AG08395 (cell line): ENCODE results near the gene ERN1.
A peak's percentile ranks its signal among the peaks of the same experiment; 100 is the strongest.

Experiments used
- DNase-seq: peaks from one replicate; pipeline ENCODE4 v3.0.0; 2012; ENCODE audit warnings: mixed read lengths, low spot score

The ERN1 gene

GRCh38 chr17:64157669-64158180 is 27.8 kb upstream of the ERN1 start:
- no peak for DNase-seq

DNA sequence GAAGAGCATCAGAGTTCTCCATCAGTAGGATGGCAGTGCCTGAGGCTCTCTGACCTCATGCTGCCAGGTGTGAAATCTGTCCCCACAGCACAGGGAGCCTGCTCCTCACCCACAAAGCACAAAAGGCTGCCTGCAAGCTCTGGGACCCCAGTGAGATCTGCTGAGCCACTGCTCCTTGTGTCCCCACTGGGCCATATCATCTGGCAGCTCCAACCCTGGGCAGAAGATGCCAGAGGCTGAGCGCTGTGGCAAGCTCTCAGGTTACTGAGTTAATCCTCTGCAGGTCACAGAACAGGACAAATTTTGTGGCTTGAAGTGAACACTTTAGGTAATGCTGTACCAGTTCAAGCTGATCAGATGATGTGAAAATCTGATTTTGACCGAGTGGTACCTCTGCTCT is 26.7 kb upstream of the ERN1 start:
- DNase-seq: no peak

- DNase-seq: no peak
These were observed 26.0 kb upstream of the ERN1 start for GRCh38 chr17:64155751-64156544.

DNA sequence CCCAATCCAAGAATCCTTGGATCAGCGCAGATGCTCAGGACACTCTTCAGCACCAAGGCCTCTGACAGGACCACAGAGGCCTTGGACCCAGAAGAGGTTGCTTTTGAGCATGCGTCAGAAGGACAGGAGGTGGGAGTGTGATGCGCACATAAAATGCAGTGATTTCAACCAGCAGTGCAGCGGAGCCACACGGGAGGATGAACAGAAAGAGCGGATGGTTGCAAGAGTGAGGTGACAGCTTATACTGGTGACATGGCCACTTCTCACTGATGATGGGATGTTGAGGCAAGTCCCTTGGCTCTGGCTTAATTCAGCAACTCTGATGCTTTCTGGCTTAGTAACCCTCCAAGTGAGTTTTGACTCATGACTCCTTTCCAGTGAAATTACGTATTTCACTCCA is 25.2 kb upstream of the ERN1 start:
- DNase-seq: no peak

DNA sequence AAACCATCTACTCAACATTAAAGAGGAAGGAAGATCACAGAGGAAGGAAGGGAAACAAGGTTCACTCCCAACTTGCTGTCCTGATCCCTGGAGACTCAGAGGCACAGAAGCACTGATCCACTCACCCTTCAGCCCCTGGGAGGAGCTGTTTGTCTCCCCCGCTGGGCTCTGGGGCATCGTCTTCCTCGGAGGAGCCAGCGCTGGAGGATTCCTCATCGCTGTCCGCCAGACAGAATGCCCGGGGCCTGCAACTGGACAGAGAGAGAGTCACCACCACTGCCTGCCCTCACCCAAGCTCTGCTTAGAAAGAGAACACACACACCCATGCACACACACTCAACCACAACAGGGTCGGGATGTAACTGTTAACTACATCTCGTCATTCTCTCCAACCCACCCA is 24.8 kb upstream of the ERN1 start:
- no peak for DNase-seq

DNA sequence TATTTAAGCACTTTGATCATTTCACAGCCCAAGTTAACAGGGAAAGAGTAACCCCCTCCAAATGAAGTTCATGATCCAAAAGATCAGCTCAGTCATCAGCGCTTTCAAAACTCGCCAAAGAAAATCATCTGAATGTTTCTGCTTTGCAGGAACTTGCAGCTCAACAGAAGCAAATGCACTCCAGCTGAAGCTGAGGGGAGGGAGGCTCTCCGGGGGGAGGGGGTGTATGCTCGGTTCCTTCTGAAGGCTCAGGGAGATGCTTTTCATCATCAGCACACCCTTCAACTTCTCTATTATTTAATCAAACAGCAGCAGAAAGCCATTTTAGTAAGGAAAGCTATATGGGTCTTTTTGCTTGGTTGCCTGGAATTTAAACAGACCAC is 24.4 kb upstream of the ERN1 start:
- DNase-seq: no peak

DNA sequence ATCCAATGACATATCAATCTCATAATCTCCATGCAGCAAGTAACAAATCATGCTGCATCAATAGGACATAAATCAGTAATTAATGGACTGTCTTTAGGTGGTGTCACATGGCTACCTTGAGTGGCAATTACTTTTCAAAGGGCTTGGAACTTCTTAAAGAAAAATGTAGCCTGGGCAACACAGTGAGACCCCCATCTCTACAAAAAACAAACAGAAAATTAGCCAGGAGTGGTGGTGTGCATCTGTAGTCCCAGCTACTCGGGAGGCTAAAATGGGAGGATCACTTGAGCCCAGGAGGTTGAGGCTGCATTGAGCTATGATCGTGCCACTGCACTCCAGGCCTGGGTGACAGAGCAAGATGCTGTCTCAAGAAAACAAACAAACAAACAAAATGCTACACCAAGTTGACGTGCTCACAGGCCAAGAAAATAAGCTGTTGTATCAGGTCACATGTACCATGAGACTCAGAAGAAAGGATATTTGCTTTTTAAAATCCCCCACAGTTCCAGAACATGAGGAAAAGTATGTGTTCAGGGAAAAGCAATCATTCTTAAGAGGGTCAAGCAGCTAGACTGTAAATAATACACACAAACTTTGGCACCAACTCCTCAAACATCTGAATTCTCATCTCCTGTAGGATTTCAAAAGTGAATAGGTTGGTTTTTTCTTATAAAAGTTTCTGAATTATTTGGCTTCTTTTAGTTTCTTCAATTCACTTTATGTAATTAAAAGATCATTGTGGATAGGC is 23.8 kb upstream of the ERN1 start:
- DNase-seq: no peak

- DNase-seq: no peak
These were observed 22.6 kb upstream of the ERN1 start for GRCh38 chr17:64152428-64153125.

DNA sequence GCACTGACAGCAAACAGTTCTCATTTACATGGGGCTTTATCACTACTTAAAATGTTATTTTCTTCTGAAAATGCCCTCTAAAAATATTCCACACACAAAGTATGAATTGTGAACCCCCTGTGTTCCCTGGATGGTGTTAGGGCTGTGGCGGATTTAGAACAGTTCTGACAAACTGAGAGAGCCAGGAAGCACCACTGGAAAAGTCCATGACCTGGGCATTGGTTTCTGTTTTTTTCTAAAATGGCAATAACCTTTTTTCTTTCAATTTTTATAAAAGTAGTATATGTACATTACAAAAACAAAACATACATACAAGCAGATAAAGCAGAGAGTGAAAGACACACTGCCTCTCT is 21.0 kb upstream of the ERN1 start:
- no peak for DNase-seq

DNA sequence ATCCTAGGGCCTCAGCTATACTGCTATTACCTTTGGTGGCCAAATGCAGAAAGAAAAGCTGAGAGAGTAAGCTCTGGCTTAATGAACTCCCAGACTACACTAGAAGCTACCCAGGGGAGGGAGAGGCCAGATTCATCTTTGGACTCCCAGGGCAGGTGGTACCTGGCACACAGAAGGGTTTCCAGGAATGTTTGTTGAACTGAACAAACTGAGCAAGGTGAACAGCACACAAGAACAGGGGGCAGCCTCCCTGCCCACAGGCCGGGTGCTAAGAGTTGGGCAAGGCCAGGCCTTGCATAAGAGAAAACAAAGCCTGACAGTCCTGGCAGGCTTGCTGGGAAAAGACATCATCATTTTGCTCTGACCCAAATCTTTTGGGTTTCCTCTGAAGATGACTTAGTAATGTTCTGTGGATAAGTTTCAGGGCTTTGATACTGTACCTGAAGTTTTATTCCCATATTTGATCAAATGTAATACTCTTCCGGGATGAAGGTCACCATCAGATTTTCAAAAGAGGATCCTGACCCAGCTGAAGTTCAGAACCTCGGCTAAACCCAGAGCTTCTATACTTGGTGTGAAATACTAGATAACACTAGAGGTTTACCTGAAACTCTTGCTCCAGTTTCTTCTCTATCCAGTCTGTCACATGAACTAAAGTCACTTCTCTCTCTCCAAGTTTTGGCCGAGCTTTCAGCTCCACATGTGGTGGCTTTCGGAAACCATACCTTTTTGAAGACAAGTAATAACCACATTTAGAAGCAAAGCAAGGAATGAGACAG is 20.5 kb upstream of the ERN1 start:
- no peak for DNase-seq

DNA sequence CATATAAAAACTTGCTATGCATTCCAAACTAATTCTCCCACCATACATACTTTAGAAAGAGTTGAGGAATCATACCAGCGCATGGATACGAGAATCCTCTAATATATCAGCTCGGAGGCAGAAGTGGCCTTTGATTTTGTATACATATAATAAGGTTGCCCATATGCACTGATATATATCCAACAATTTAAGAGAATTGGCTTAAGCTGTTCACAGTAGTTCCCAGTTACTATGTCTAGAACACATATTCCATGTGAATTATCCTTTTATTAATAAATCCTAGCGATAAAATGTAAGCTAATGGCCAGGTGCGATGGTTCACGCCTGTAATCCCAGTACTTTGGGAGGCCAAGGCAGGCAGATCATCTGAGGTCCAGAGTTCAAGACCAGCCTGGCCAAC is 19.3 kb upstream of the ERN1 start:
- no peak for DNase-seq

- DNase-seq: peak; percentile 19
These were observed 18.8 kb upstream of the ERN1 start for GRCh38 chr17:64148699-64149098.

DNA sequence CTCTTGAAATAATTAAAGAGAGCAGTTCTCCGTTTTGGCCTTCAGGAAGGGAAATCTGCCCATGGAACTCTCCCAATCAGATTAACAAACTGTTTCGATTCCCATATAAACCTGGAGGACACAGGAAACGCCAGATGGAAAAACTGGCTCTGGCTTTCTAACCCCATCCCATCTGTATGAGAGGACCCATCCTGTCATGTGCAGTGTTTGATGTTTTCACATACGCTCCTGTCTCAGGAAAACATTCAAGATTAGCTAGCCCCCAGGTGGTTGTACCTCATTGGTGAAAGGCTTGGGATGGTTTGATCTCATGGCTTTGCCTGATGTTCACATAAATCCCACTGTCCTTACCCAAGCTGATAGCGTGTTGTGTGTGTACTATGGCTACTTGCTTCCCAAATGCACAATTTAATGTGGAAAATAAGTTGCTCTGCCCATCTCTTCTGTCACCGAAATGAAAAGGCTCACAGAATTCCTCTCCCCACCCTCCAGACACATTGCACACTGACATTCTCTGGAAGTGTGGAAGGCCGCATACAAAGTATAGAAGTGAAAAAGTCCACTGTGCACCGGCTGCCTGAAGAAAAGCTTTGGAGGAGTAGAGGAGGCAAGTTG is 18.2 kb upstream of the ERN1 start:
- no peak for DNase-seq

DNA sequence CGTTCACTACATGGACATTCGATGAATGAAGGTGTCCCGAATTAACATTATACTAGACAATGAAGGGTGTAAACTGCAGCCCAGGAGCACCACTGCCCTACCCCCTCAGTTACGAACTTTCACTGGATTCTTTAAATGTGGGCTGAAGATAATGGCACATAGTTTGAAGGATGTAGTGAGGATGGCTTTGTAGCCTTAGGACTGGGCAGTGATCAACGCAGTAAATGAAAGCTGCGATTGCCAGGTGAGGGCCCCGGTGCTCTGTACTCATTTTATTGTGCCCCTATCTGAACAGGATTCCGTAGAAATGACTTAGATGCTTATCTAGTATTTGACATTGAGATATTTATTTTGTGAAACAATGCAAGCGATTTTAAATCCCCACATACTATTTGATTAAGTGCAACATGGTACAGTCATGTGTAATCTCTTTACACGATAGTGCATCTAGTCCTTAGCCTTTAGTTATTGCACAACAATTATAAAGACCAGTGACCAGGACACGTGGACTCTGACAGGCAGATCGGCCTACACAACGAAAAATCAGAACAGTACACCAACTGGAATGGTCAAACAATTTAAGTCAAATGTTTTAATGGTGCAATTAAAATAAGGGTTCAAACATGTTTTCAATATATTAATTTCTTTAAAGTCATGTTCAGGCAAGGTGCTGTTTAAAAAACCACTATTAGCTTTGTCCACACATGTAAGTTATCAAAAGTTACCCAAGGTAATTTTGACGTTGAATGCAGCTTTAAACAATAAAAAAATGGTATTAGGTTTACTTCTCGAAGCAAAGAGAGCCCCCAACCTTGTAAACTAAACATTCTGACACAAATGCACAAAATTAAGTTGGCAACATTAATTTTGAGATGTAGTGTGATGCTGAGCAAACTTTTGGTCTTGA is 17.4 kb upstream of the ERN1 start:
- no peak for DNase-seq

DNA sequence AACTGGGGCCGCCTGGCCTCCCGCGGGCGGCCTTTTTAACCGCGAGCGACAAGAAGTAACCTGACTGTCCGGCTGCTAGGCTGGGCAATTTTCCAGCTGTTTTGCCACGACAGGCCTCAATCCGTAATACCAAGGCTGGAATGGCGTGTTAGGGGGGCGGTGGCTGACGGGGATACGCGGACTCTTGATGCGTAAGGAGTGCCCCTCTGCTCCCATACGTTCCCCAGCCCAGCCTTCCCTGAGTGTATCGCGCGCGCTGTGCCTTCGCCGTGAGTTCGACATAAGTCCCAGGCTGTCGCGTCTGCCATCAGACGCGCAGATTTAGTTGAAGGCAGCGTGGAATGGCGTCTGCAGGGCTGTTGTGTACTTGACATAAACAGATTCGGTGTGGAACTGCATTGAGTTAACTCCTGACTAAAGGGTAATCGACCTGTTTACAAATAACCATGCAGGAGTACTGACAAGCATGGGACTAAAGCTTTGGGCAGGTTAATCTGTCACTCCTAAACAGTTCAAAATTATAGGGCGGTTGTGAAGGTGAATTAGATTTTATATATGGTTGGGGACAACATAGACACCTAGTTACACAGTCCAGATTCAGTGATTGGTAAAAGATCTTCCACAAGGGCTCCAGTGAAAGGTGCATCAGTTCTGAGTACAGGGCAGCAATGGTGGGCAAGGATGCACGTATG is 16.6 kb upstream of the ERN1 start:
- peak; percentile 46 for DNase-seq

DNA sequence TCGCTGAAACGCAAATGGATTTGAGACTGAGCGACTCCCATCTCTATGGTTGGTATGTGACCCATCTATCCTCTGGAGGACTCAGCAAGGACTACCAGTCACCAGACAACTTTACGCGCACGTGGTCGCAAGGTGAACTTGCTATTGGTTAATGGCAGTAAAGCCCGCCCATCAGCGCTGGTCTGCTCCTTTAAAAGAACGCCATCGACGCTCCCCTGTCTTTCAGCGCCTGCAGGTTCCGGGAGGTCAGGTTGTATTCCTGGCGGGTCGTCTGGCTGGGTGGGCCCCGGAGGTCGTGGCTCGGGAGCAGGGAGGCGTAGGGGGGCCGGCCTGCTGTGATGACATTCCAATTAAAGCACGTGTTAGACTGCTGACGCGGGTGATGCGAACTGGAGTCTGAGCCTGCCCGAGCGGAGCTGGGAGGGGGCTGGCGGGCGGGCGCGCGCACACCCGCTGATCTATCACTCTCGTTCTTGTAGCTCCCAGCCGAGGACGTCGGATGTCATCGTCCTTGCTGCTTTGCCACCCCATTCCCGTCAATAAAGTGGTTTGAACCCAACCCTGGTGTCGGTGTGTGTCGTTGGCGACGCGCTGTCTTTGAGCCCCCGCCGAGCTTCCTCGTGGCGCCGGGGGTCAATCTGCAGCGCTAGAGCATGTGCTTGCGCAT is 15.9 kb upstream of the ERN1 start:
- DNase-seq: peak; percentile 98

GRCh38 chr17:64145375-64145750 is 15.4 kb upstream of the ERN1 start:
- no peak for DNase-seq

DNA sequence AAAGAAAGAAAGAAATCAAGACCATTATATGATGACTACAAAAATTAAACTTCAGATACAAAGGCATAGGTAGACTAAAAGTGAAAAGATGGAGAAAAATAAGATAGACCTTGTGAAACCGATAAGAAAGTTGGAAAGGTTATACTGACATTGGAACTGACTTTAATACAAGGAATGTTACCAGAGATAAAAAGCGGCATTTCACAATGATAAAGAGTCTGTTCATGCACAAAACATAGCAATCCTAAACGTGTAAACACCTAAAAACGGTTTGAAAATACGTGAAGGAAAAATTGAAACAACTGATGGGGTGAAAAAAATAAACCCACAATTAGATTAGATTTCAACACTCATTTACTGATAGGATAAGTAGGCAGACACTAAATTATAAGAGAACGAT is 9.6 kb upstream of the ERN1 start:
- no peak for DNase-seq

DNA sequence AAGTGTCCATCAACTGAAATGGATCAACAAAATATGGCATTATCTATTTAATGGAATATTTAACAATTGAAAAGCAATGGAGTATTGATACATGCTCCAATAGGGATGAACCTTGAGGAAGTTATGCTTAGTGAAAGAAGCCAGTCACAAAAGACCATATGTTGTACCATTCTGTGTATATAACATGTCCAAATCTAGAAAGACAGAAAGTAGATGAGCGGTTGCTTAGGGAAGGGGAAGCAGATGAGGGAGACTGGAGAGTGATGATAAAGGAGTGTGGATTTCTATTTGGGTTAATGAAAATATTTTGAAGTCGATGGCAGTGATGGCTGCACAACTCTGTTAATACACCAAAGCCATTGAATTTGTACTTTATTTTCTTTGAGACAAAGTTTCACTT is 8.5 kb upstream of the ERN1 start:
- DNase-seq: no peak

GRCh38 chr17:64135000-64135399 is 5.1 kb upstream of the ERN1 start:
- DNase-seq: no peak
